ENCODE results near the gene MYL7.

- TF ChIP-seq CTCF (IDR thresholded peaks at IDR 0.05; ENCODE audit: low read depth, low read length) (no peak), POLR2A (IDR thresholded peaks at IDR 0.05; ENCODE audit: extremely low read depth, insufficient read length) (no peak), MAX (IDR thresholded peaks at IDR 0.05; ENCODE audit: low read depth, low read length) (no peak)
These were observed 14.4 kb upstream of the MYL7 start for GRCh38 chr7:44155191-44156185.
